ACC112 (cell line): Measurements from ENCODE around the gene ALKBH1.
A peak's percentile ranks its signal among the peaks of the same experiment; 100 is the strongest.
"Not testable (repeated sequence)": the region's sequence is repeated elsewhere in the genome, so short reads cannot be mapped to it uniquely, and the experiment has no call there.

ENCODE experiments used
- H2AFZ ChIP-seq: fragments of 200-600 bp; sonication (generic); one replicate; pipeline ENCODE4 v1.6.0; 2017; ENCODE audit warnings: antibody characterized with exemption, low read length; ENCODE audit not compliant: unreplicated experiment
- H3K27ac ChIP-seq: fragments of 200-600 bp; sonication (generic); 2 replicates; pipeline ENCODE4 v1.5.1; 2014; ENCODE audit warnings: low read depth, mild to moderate bottlenecking, antibody characterized with exemption, low read length, moderate library complexity
- H3K27me3 ChIP-seq: fragments of 200-600 bp; sonication (generic); 2 replicates; pipeline ENCODE4 v1.6.1; 2014; ENCODE audit warnings: mild to moderate bottlenecking, antibody characterized with exemption, low read length, moderate library complexity, mixed read lengths; ENCODE audit not compliant: insufficient read depth
- H3K36me3 ChIP-seq: fragments of 200-600 bp; sonication (generic); 2 replicates; pipeline ENCODE4 v1.6.1; 2016; ENCODE audit warnings: mild to moderate bottlenecking, antibody characterized with exemption, low read length, moderate library complexity, mixed read lengths; ENCODE audit not compliant: insufficient read depth
- H3K4me1 ChIP-seq: fragments of 200-600 bp; sonication (generic); one replicate; pipeline ENCODE4 v1.6.1; 2016; ENCODE audit warnings: low read length, mixed read lengths; ENCODE audit not compliant: insufficient read depth, unreplicated experiment, control insufficient read depth
- H3K4me3 ChIP-seq: fragments of 200-600 bp; sonication (generic); 2 replicates; pipeline ENCODE4 v1.5.1; 2014; ENCODE audit warnings: mild to moderate bottlenecking, low read depth, low read length
- H3K79me2 ChIP-seq: fragments of 200-600 bp; sonication (generic); one replicate; pipeline ENCODE4 v1.6.0; 2016; ENCODE audit warnings: low read length; ENCODE audit not compliant: control insufficient read depth, unreplicated experiment, insufficient read depth

ALKBH1 gene, protein sequence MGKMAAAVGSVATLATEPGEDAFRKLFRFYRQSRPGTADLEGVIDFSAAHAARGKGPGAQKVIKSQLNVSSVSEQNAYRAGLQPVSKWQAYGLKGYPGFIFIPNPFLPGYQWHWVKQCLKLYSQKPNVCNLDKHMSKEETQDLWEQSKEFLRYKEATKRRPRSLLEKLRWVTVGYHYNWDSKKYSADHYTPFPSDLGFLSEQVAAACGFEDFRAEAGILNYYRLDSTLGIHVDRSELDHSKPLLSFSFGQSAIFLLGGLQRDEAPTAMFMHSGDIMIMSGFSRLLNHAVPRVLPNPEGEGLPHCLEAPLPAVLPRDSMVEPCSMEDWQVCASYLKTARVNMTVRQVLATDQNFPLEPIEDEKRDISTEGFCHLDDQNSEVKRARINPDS

DNA sequence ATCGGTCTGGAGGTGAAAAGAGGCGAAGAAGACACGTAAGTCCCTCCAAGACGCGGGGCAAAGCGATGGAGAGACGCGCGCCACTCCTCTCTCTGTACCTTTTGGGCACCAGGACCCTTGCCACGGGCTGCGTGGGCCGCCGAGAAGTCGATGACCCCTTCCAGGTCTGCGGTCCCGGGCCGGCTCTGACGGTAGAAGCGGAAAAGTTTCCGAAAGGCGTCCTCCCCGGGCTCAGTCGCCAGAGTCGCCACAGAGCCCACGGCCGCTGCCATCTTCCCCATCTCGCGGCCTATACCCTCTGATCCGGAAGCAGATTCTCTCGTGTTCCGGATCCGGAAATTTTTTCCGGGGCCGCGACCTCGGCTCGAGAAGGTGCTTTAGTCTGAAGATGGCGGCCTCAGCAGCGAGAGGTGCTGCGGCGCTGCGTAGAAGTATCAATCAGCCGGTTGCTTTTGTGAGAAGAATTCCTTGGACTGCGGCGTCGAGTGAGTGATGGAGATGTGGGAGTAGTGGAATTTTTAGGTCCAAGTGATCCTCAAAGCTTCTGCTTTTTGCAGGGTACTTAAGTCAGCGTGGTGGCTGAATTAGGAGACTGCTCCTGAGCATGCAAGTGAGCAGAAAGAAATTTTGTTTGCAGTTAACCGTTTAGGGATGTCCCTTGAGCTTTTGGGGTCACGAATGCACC is at the start of gene ALKBH1, which contains the start of gene SLIRP:
Gene ALKBH1, minus strand, starts transcription at position 300 of the 685 bp plus-strand sequence. Its CDS starts 19 bp downstream, at position 281.
Gene SLIRP, plus strand, starts transcription at position 380 of the 685 bp plus-strand sequence. Its CDS starts 9 bp downstream, at position 389.
- peaks cover 8% of the 10 kb centered on the region for H3K36me3 ChIP-seq
- peak within 1 kb of the TSS; percentile 98 for H3K4me3 ChIP-seq
- H3K27ac ChIP-seq, result peak within 1 kb of the TSS; percentile 34; the same call in 1 of the 2 replicates
- peaks cover 18% of the 10 kb centered on the region for H3K4me1 ChIP-seq
- peak within 1 kb of the TSS; percentile 98 for H2AFZ ChIP-seq
- H3K27me3 ChIP-seq, result no peaks in the 10 kb centered on the region
- peaks cover 66% of the 10 kb centered on the region for H3K79me2 ChIP-seq

GRCh38 chr14:77752799-77753516 is 45.1 kb upstream of the ALKBH1 start:
- Histone ChIP-seq H3K27ac (no peak overlapping the region), H3K36me3 (peaks cover 53% of the 10 kb centered on the region), H2AFZ (no peak overlapping the region), H3K4me1 (no peaks in the 10 kb centered on the region), H3K79me2 (peaks cover 56% of the 10 kb centered on the region), H3K27me3 (no peaks in the 10 kb centered on the region), H3K4me3 (no peak overlapping the region)

GRCh38 chr14:77752266-77752665 is 44.4 kb upstream of the ALKBH1 start:
- peaks cover 51% of the 10 kb centered on the region for H3K36me3 ChIP-seq
- H3K27me3 ChIP-seq, result no peaks in the 10 kb centered on the region
- H3K79me2 ChIP-seq, result peaks cover 49% of the 10 kb centered on the region

DNA sequence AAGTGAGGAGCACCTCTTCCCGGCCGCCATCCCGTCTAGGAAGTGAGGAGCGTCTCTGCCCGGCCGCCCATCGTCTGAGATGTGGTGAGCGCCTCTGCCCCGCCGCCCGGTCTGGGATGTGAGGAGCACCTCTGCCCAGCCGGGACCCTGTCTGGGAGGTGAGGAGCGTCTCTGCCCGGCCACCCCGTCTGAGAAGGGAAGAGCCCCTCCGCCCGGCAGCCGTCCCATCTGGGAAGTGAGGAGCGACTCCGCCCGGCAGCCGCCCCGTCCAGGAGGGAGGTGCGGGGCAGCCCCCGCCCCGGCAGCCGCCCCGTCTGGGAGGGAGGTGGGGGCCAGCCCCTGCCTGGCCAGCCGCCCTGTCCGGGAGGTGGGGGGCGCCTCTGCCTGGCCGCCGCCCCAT is 39.6 kb upstream of the ALKBH1 start:
- not testable (repeated sequence) for H2AFZ ChIP-seq, H3K4me3 ChIP-seq, H3K27me3 ChIP-seq, H3K4me1 ChIP-seq, H3K27ac ChIP-seq
- Histone ChIP-seq H3K36me3 (peaks cover 42% of the 10 kb centered on the region), H3K79me2 (peaks cover 27% of the 10 kb centered on the region)

More at GRCh38 chr14:77752266-77752665, 44.4 kb upstream of the ALKBH1 start:
- Histone ChIP-seq H2AFZ (no peak overlapping the region), H3K4me3 (no peak overlapping the region), H3K27ac (no peak overlapping the region), H3K4me1 (no peaks in the 10 kb centered on the region)

DNA sequence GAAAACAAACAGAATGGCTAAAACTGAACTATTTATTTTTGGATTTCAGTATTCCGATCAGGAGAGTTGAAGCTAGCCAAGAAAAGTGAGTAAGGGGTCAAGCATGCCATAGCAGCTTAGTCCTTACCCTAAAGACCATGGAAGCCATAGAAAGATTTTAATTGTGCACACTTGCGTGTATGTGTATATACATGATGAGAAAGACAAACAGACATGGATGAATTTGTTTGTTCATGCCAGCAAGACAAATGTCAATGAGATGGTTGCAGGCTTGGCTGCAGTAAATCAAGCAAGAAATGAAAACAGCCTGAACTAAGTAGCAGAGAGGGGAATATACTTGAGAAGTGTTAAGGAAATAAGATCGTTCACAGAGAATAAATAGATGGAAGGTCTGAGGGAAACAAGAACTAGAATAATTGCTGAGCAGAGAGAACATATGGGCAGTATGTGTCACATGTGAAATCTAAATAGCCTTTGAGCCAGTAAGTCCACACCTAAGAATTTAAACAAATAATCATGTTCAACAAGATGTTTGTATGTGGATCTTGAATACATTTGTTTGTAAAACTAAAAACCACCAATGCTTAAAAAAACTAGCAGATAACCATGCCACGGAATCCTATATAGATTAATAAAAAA is 38.4 kb upstream of the ALKBH1 start:
- H3K4me1 ChIP-seq, result no peaks in the 10 kb centered on the region
- no peak overlapping the region for H3K27ac ChIP-seq
- H2AFZ ChIP-seq, result no peak overlapping the region
- peaks cover 37% of the 10 kb centered on the region for H3K36me3 ChIP-seq
- H3K27me3 ChIP-seq, result no peaks in the 10 kb centered on the region
- peaks cover 18% of the 10 kb centered on the region for H3K79me2 ChIP-seq
- H3K4me3 ChIP-seq, result no peak overlapping the region

DNA sequence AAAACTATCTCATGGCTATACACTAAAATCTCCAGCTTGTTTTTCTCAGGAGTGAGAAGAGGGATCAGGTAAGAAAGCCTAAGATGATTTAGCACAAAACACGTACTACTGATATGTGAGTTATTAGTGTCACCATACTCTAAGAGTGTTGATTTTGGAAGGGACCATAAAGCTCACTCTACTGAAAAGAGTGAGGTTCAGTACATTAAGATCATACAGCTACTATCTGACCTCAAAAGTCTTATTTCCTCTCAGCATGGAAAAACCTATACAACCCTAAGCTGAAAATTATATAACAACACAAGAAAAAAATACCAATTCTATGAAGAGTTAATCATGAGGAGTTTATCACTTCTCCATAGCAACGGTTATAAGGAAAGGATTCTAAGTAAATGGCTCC is 33.6 kb upstream of the ALKBH1 start:
- Histone ChIP-seq H3K79me2 (peaks cover 14% of the 10 kb centered on the region), H3K4me1 (peaks cover 20% of the 10 kb centered on the region)

DNA sequence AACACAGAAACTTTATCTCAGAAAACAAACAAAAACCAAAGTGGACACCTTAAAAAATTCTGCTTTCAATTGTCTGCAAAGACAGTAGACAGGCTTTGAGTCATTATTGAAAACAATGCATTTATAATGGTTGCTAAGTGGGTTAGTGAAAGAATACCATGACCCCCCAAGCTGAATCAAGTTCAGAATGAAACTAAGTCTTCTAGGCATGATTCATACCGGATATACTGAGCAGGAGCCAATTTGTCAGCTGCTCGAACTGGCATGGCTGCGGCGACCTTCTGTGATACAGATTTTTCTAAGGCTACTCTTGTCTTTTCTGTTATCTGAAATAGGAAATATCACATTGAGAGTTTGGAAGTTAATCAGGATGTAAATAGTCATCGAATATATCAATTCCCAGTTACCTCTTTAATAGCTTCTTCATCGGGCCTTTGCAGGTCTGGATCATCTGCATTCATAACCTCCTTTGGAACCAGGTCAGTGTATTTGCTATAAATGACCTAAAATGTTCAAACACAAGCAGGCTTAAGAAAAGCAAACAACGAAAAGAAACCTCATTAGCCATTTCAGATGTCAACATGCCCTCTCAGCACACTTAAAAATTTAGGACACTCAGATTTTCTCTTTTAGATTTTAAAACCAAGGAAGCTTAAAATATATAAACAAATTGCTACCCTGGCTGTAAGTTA is 30.9 kb upstream of the ALKBH1 start:
- Histone ChIP-seq H2AFZ (no peak overlapping the region), H3K4me3 (0 out of 2 replicates have a peak overlapping the region, but pooled peaks have one; percentile 17), H3K27ac (peak overlapping the region; percentile 39), H3K4me1 (peaks cover 20% of the 10 kb centered on the region), H3K36me3 (peaks cover 41% of the 10 kb centered on the region), H3K79me2 (peaks cover 5% of the 10 kb centered on the region), H3K27me3 (no peaks in the 10 kb centered on the region)

More for the DNA sequence above, 33.6 kb upstream of the ALKBH1 start:
- peaks cover 27% of the 10 kb centered on the region for H3K36me3 ChIP-seq
- H3K27me3 ChIP-seq, result no peaks in the 10 kb centered on the region
- H3K27ac ChIP-seq, result no peak overlapping the region
- no peak overlapping the region for H2AFZ ChIP-seq
- no peak overlapping the region for H3K4me3 ChIP-seq

- Histone ChIP-seq H3K27me3 (no peaks in the 10 kb centered on the region), H3K4me3 (no peak overlapping the region), H3K27ac (no peak overlapping the region), H3K79me2 (peaks cover 8% of the 10 kb centered on the region), H2AFZ (no peak overlapping the region), H3K4me1 (no peaks in the 10 kb centered on the region), H3K36me3 (peaks cover 69% of the 10 kb centered on the region)
Observed at GRCh38 chr14:77730976-77731497, 23.2 kb upstream of the ALKBH1 start.

DNA sequence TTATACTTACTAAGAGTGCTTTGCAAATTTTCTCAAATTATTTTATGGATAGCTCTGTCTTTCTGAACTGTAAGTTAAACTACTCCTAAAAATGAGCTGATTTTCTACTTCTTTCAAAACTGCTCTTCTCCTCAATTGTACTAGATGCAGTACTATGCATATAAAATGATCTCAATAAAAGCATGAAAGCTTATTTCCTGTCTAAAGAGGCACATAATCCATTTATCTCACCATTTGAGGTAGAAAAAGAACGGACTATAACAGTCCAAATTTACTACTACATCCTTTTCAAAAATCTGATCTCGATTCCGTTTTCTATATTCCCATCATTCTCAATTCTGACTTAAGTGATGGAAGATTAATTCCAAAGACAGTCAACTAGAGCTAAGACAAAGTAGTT is 14.5 kb upstream of the ALKBH1 start:
- Histone ChIP-seq H2AFZ (no peak overlapping the region), H3K4me1 (no peaks in the 10 kb centered on the region), H3K79me2 (no peaks in the 10 kb centered on the region), H3K4me3 (no peak overlapping the region), H3K27me3 (no peaks in the 10 kb centered on the region), H3K36me3 (peaks cover 56% of the 10 kb centered on the region), H3K27ac (no peak overlapping the region)
